Activated T-helper 1 cell treated with Interleukin-2 at 50 U/mL for 16 hours (primary cell): ENCODE results near the gene IL17RB.

Experiments used
- DNase-seq: peaks from one replicate; pipeline ENCODE4 v3.0.0-alpha.2; 2020; ENCODE audit warnings: low read depth

The IL17RB gene

DNA sequence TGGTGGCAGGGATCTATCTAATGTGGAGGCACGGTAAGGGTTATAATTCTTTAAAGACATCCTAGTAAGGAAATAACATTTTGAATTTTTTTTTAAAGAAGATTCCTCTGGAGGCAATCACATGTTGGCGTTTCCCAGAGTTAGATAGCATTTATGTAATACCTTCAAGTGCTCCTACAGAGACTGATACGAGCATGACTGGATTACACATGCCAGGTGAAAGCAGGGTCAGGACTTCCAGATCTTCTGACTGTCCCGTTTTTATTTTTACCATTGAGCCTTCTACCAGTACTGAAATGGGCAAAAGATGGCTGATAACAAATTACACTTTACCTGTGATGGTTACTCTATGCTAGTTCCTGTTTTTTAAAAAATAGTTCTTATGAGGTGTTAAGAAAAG lies 13.8 kb downstream of the IL17RB start:
- no peak for DNase-seq

DNA sequence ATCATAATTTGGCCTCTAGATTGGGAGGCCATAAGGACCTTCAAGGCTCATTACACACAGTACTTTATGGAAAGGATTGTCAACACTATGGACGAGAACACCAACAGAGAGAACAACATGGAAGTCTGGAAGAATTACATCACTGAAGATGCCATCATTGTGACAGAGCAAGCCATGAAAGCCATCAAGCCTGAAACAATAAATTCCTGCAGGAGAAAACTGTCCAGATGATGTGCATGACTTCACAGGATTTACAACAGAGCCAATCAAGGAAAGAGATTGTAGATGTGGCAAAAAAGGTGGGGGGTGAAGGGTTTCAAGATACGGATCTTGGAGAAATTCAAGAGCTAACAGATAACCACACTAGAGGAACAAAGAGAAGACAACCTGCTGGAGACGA lies 15.9 kb downstream of the IL17RB start:
- no peak for DNase-seq

DNA sequence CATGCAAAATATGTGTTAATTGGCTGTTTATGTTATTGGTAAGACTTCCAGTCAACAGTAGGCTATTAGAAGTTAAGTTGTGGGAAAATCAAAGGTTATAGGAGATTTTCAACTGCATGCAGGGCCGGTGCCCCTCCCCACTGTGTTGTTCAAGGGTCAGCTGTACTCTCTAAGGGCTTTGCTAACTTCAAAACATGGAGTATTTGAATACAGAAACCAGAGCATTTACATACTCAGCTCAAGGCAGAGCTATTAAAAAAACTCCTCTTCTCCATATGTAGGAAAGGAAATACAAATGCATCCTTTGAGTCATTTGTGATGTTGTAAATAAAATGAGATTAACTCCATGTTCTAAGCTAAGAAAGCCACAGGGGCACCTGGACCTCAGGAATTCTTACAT lies 16.8 kb downstream of the IL17RB start:
- no peak for DNase-seq

DNA sequence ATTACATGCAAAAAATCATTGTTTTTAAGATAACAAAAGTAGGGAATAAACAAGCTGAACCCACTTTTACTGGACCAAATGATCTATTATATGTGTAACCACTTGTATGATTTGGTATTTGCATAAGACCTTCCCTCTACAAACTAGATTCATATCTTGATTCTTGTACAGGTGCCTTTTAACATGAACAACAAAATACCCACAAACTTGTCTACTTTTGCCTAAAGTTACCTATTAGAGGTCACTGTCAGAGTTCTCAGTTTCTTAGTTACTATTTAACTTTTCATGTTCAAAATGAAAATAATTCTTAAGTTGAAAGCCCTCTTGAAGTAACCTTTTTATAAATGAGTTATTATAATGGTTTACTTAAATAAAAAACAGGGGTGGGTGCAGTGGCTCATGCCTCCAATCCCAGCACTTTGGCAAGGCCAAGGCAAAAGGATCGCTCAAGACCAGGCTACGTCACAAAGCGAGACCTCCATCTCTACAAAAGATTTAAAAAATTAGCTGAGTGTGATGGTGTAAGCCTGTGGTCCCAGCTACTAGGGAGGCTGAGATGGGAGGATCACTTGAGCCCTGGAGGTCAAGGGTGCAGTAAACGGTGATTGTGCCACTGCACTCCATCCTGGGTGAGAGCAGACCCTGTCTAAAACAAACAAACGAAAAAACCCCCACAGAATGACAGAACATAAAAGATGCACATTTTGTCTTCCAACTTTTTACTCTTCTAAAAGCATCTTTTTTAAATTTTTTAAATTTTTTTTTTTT lies 19.5 kb downstream of the IL17RB start:
- no peak for DNase-seq

DNA sequence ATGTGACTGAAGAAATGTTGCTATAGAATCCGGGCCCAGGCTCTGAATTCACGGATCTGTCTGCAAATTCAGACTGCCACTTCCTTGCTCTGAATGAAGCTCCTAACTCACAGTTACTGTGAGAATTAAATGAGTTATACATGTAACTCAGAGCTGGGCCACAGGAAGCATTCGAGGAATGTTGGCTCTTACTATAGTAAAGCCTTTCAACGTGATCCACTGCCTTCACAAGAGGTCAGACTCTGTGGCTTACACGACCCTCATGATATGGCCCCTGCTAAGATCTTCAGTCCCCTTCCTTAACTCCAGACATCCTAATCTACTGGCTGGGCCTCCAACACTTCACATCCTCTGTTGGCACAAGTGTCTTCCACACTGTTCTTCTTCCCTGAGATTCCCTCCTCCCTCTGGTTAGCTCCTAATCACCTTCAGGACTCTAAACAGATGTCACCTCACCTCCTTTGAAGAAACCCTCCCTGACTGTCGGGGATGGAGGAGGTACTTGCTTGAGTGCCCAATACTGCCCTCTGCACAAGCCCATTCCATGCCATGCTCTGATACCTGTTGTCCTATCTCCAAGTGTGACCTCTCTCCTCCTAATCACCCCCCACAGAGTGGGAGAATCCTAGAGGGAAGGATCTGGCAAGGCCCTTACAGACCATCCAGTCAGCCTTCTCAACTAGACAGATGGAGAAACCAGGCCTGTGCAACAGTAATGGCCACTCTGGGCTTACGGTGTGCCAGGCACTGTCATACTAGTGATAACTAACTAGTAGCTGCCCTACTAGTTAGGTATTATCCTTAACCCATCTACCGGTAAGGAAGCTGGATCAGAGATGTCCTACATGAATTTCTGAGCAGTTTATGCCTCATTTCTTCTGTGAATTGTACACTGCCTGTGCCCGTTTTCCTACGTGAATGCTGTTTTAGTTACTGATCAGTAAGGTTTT lies 34.3 kb downstream of the IL17RB start:
- no peak for DNase-seq

DNA sequence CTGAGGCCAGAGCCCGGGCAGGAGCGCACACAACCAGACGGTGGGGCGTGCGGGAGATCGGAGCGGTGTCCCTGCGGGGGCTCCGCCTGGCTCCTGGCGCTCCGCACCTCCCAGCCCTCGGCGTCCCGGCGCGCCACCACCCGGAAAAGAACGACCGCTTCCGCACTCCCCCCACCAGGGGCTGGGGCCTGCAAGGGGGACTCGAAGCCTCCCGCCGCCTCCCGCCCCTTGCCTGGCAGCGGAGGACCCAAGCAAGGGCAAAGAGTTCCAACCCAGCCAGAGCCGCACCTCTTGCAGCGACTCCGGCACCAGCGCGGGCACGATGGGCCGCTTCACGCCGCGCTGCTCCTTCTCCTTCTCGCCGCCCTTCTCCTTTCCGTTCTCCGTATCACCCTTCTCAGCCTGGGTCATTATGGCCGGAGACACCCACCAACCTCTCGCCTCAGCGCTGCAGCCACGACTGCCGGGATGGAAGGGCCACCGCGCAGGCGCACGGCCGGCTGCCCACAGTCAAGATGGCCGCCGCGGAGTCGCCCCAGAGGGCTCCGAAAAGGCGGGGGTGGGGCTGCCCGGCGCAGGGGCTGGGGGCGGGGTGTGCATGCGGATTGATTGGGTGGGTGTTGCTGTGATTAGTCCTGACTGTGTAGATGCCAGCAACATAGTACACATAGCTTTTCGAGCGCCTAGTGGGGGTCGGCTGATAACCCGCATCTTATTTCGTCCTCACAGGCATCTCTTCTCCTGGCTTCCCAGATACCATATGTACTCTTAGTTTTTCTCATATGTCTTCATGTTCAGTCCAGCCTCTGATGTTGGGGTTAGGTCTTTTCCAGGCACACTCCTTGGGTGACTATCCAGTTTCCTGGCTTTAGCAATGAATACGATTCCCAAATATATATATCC lies 35.6 kb downstream of the IL17RB start, which contains the start of gene ACTR8:
Gene ACTR8 (minus strand): TSS at position 462 of the 903 bp plus-strand sequence. CDS start 51 bp downstream, at position 411.
- peak; percentile 75 for DNase-seq

DNA sequence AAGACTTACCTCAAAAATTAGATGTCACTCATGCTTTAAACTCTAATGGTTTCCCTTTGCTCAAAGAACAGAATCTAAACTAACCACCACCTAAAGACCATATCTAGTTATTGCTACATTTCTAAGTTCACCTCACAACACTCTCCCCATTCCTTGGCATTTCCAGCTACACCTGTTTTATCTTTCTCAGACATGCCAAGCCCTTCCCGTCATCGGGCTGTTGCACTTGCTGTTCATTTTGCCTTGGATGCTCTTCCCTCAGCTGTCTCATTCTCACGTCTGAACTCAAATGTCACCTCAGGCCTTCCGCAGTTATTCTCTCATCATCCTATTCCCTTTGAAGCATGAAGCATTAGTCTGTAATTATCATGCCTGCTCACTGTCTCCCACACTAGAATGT lies 36.6 kb downstream of the IL17RB start:
- DNase-seq = no peak

DNA sequence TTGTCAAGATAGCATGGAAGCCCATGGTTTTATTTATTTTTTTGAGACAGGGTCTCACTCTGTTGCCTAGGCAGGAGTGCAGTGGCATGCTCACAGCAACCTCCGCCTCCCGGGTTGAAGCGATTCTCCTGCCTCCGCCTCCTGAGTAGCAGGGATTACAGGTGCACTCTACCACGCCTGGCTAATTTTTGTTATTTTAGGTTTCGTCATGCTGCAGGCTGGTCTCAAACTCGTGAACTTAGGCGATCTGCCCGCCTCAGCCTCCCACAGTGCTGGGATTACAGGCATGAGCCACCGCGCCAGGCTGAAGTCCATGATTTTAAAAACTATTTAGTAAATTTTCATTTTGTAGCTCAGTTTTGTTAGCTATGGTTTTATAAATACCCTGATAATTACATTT lies 38.3 kb downstream of the IL17RB start:
- DNase-seq = no peak

DNA sequence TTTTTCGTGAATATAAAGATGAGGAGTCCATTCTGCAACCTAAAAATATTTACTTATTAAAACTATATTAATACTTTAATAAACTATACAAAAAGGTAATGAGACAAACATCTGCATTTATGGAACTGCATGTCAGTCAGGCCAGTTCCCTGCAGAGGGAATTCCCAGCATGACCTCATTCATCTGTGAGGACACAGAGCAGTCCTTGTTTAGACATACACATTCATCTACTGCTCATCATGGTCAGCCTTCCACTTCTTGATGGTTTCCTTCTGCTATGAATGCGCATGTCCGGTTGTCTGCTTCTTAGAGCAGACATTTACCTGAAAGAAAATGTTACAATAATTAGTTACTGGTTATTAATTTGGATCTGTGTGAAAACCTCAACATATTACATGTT lies 38.9 kb downstream of the IL17RB start:
- DNase-seq = no peak

DNA sequence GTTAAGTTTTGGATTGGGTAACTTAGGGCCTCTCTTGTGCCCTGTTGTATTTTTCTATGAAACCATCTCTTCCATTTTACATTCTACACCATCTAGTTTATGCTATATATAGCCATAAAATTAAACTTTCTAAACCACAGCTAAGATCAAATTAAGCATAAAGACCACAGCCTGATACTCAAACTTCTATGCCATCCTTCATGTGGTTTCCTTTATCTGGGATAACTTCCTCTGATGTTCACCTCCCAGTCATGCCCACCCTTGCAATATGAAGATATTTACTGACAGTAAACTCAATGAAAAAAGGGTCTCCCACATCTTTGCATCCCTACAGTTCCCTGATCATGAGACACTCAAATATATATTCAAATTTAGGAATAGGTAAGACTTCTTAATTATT lies 41.1 kb downstream of the IL17RB start:
- no peak for DNase-seq

DNA sequence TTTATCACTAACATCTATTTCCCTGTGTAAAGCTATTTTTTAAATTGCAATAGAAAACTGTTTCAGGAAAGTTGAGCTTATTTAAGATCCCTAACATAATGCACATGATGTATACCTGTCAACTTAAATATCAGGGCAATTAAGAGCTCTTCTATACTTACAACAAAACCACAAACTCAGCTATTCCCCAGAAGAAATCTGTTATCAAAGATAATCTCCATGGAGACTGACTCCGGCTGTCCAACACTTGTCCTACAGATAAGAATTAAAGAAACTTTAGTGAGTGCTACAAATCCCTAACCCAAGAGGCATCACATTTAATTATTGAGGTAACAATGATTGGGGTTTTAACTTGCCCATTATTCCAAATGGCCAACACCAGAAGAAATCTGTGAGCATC lies 41.9 kb downstream of the IL17RB start:
- no peak for DNase-seq

DNA sequence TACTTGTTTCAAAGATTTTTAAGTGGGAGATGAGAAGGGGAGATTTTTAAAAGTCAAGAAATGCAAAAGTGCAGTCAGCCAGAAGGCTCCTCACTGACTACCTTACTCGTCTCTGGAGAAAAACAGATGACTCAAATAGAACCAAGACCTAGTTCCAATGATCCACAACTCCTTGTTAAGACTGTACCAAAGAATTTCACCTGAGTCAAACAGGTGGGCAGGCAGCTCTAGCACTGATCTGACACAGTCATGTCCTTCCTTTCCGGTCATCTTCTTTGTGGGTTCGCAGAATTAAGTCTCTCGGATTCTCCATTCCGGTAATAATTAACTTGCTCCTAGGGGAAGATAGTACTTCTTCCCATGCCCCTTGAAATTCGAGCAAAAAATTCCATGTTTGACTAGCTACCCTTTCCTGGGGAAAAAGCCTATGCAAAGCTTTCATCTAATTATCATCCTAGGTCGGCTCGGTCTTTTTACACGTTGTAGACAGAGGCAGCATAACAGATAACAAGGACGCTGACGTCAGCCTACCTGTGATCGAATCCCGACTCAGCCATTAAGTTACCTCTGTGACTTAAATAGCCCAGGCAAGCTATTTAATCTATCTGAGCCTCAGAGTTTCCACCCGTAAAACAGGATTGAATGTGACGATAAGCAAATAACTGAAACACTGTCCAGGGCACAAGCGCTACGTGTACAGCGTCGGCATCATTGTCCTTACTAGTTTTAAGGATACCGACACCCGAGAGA lies 44.5 kb downstream of the IL17RB start:
- DNase-seq = peak; percentile 22

DNA sequence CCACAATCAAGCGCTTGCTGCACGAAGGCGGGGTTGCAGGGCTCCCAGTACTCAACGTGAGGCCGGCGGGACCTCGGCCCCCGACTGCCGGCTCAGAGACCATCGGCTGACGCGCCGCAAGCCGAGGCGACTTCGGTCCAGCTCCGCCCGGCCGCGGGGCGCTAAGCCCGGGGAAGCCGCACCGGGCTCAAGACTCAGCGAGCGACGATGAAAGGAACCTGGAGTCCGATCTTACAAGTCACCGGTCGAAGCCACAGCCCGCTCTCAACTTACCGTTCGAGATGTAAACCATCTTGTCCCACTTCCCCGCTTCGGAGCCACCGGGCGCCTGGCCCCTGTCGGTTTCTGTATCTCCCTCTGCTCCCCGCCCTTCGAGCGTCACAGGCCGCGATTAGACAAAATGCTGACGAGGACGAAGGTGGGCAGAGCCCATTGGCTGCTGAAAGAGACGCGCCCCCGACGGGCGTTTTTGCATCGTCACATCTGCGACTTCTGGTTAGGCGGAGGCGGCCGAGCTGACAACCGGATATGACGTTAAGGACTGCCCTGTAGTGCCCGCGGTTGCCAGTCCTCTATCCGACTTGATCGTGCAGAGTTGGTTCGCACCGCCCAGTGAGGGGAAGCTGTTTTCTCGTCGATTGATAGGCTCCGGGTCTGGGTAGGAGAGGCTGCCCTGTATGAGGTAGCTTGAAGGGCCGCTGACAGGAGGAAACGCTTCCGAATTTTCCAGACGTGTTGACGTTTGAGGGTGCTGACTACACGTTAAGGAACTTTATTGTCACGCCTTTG lies 45.3 kb downstream of the IL17RB start, which contains the start of gene SELENOK:
Gene SELENOK (minus strand): TSS at position 363 of the 789 bp plus-strand sequence.
- peak; percentile 93 for DNase-seq

DNA sequence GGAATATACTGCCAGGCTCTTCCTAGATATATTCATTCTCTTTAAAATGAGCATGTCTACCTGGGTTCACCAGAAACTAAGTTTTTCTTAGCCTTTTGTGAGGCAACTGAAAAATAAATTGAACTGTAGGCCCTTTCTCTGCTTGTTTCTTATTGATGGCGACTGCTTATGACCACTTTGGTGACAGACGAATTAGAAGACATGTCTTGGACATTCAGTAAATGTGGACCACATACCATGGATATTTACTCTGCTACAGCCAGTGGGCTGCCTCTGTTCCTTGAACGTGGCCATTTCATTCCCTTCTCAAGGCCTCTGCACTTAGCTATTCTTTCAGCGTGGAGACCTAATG lies 45.9 kb downstream of the IL17RB start:
- DNase-seq = no peak

DNA sequence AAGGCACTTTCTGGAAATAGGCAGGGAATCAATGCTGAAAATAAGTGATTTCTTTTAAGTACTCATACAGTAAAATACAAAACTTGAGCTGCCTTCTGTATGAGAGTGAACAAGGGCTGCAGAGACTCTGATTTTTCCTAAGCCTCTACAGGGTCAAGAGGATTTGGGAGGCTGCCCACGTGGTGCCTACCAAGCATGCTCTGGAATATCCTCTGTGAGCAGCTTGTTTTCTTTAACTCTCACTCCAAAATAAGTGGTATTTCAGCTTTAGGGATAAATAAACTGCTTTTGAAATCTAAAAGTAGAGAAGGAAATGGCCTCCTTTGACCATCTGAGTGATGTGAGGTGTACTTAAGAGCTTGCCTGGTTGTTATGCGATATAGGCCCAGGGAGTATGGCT lies 53.4 kb downstream of the IL17RB start:
- DNase-seq = no peak

DNA sequence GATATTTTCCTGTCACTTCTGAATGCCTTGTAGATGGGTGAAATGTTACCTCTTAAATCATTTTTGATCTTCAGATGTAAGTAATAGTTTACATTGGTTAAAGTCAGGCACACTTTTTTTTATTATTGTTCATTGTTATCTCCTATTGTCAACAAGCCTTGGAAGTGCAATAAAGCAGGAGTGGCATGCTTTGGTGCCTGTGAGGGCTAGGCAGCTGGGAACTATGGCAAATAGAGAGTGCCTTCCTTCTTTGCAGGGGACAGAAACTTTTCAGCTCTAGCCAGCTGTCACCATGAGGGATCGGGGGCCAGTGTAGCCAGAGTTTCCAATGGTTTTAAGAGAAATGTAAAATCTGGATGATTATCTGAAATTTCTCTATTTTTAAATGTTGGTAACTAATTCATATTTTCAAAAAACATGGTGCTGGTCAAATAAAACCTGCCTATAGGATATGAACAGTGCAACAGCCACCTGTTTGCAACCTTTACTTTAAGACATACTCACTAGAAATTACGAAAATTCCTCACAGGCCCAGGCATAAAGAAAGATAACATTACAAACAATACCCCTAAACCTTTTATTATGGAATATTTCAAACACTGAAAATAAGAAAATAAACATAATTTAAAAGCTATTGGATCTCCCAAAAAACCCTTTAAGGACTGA lies 54.4 kb downstream of the IL17RB start:
- DNase-seq = no peak

DNA sequence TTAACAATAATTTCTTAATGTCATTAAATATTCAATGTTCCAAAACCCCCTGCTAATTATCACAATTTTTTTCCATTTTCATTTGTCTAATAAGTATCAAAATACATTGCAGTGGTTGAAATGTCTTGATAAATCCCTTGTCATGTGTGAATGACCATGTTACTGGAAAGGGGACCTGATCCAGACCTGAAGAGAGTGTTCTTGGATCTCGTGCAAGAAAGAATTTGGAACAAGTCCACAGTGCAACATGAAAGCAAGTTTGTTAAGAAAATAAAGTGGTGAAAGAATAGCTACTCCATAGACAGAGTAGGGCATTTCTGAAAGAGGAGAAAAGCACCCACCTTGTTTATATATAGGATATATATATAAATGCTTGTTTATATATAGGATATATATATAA lies 55.7 kb downstream of the IL17RB start:
- DNase-seq = no peak

DNA sequence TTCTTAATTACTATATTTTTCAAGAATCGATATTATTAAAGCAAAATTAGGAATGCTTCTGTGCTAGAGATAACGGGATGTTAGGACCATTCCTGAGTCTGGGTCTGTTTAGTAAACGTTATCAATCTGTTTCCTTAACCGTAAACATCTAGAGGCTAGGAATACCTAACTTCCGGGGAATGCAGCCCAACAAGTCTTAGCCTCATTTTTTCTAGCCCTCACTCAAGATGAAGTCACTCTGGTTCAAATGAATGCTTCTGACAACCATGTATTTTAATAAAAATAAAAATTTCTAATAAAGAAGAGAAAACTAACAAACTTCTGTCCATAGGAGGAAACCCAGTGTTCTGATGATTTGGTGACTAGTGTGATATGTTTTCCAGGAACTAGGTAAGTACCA lies 56.3 kb downstream of the IL17RB start:
- no peak for DNase-seq

DNA sequence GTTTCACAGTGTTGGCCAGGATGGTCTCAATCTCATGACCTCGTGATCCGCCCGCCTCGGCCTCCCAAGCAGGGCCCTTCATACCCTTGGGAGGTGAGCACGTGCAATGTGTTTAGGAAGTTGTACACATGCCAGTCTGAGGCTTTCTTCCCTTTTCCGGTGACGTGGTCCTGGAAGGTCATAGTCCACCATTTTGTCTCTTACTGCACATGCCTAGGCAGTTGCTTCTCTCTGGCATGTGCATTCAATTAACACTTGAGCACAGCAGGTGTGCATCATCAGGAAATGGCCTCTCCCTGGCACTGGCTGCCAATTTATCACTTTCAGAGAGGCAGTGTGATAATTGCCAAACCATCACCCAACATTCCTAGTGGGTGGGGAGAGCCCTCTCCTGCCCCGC lies 67.0 kb downstream of the IL17RB start:
- DNase-seq = no peak
